ENCODE results near the gene OTOP3.

The OTOP3 gene

GRCh38 chr17:74918906-74919305, 16.8 kb upstream of the OTOP3 start:
- DNase-seq = no peak

- DNase-seq = no peak
Measured at GRCh38 chr17:74919440-74920305, 16.0 kb upstream of the OTOP3 start.

- DNase-seq = no peak
Measured at GRCh38 chr17:74920306-74920620, 15.4 kb upstream of the OTOP3 start.

GRCh38 chr17:74920642-74921025, 15.1 kb upstream of the OTOP3 start:
- DNase-seq = no peak

- DNase-seq = no peak
Measured at GRCh38 chr17:74921026-74921681, 14.5 kb upstream of the OTOP3 start.

GRCh38 chr17:74921769-74922168, 13.9 kb upstream of the OTOP3 start:
- DNase-seq = no peak

- DNase-seq = no peak
Measured at GRCh38 chr17:74922172-74922571, 13.5 kb upstream of the OTOP3 start.

GRCh38 chr17:74922694-74923537, 12.8 kb upstream of the OTOP3 start, which contains the start of gene USH1G:
USH1G (minus strand) TSS chr17:74923255; CDS start chr17:74923073, 182 bp downstream.
- no peak for DNase-seq

GRCh38 chr17:74923538-74924249, 12.0 kb upstream of the OTOP3 start:
- DNase-seq = no peak

- DNase-seq = no peak
Measured at GRCh38 chr17:74924250-74924948, 11.3 kb upstream of the OTOP3 start, which contains the start of gene OTOP2. OTOP2 (plus strand) TSS chr17:74924273; CDS start chr17:74924633, 360 bp downstream.

GRCh38 chr17:74925242-74925641, 10.5 kb upstream of the OTOP3 start:
- DNase-seq = no peak

- DNase-seq = no peak
Measured at GRCh38 chr17:74928786-74929185, 6.9 kb upstream of the OTOP3 start.

GRCh38 chr17:74930535-74931036, 5.1 kb upstream of the OTOP3 start:
- DNase-seq = no peak

- DNase-seq = no peak
Measured at GRCh38 chr17:74935048-74935447, 650 bp upstream of the OTOP3 start.

GRCh38 chr17:74936470-74936799, 737 bp downstream of the OTOP3 start:
- DNase-seq = no peak

- no peak for DNase-seq
Measured at GRCh38 chr17:74937064-74938051, 1.7 kb downstream of the OTOP3 start.

GRCh38 chr17:74938194-74938950, 2.7 kb downstream of the OTOP3 start:
- DNase-seq = no peak

- DNase-seq = no peak
Measured at GRCh38 chr17:74939534-74939933, 3.8 kb downstream of the OTOP3 start.

GRCh38 chr17:74941128-74941725, 5.5 kb downstream of the OTOP3 start:
- no peak for DNase-seq

All from NK-92 treated with Interleukin-12 subunit alpha and Interleukin-12 subunit beta, amount 100 ng/mL, for 24 hours (cell line).